ENCODE results near the gene HS2ST1.

DNA sequence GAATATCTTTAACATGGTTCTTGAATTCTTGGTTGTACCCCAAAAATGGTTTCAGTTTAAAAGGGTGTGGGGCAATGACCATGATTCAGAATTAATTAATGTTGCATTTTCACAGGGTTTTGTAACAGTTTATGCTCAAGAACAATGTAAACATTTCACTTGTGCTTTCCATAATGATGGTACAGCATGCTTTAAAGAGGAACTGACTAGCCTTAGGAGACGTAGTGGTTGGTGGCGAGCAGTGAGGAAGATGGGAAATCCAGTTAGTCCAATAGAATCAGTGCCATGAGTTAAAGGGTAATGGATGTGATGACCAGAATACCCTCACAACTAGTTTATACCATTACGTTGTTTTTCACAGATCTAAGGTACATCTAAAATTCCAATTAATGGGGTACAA lies 138.0 kb downstream of the HS2ST1 start:
- TF ChIP-seq, protein P1, sequence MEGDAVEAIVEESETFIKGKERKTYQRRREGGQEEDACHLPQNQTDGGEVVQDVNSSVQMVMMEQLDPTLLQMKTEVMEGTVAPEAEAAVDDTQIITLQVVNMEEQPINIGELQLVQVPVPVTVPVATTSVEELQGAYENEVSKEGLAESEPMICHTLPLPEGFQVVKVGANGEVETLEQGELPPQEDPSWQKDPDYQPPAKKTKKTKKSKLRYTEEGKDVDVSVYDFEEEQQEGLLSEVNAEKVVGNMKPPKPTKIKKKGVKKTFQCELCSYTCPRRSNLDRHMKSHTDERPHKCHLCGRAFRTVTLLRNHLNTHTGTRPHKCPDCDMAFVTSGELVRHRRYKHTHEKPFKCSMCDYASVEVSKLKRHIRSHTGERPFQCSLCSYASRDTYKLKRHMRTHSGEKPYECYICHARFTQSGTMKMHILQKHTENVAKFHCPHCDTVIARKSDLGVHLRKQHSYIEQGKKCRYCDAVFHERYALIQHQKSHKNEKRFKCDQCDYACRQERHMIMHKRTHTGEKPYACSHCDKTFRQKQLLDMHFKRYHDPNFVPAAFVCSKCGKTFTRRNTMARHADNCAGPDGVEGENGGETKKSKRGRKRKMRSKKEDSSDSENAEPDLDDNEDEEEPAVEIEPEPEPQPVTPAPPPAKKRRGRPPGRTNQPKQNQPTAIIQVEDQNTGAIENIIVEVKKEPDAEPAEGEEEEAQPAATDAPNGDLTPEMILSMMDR (conservative IDR thresholded peaks at IDR 0.05; ENCODE audit: low read depth, low read length) = no peak
- TF ChIP-seq EZH2 (IDR thresholded peaks at IDR 0.05; ENCODE audit: borderline replicate concordance, low read depth, low read length, poor library complexity, severe bottlenecking) = no peak

Measured in A673 (cell line).